Hematopoietic multipotent progenitor cell treated with erythropoietin and hydrocortisone succinate and interleukin-3 and kit ligand, for 6 days (in vitro differentiated cells): Measurements from ENCODE around the gene SYDE2.

ENCODE experiments used
- DNase-seq: peaks from one replicate; pipeline ENCODE4 v3.0.0-alpha.2; 2015

The SYDE2 gene

DNA sequence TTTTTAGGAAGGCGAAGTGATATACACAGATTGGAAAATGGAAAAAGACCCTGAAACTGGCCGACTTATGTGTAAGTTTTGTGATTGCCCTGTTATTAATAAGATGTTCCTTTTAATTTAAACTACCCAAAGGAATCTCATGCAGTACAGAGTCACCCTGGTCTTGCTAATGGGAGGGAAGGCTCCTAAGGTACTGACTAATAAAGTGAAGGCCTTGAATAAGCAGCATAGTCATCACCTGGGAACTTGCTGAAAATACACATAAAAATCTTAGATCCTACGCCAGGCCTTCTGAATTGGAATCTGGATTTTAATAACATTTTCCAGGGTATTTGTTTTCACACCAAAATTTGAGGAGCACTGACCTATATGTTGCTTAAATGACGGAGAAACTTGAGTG, 79.1 kb downstream of the SYDE2 start:
- no peak for DNase-seq

DNA sequence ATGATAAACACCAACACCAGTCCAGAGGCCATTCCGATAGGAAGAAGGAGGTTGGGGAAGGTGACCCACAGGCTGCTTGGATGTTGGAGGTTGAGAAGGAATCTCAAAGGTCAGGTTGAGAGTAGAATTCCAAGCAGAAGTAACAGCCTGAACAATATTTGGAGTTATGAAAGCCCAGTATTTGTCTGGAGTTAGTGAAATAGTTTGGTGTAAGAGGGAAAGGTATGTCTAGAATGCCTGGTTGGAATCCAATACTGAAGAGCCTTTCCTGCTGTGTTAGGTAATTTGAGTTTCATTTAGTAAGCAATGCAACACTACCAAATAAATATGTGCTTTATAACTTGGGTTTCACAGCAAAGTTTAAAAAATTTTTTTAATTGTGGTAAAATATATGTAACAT, 82.1 kb downstream of the SYDE2 start:
- DNase-seq: no peak

- DNase-seq: peak; percentile 18
Observed at GRCh38 chr1:85116856-85117255, 84.0 kb downstream of the SYDE2 start.

DNA sequence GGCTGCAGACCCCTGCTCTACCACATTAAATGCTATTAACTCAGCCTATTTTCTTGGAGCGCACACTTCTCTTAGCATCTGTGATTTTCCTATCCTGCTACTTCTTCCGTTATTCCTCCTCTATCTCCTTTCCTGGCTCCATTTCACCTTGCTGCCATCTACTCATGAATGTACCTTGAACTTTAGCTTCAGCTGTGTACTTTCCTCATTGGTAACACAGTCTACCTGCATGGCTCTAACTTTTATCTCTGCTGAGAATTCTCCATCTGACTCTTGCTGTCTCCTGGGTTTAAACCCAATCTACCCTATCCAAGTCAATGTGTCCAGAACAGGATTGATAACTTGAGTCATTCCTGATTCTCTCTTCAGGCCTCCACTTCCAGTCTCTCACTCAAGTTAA, 84.9 kb downstream of the SYDE2 start:
- no peak for DNase-seq

DNA sequence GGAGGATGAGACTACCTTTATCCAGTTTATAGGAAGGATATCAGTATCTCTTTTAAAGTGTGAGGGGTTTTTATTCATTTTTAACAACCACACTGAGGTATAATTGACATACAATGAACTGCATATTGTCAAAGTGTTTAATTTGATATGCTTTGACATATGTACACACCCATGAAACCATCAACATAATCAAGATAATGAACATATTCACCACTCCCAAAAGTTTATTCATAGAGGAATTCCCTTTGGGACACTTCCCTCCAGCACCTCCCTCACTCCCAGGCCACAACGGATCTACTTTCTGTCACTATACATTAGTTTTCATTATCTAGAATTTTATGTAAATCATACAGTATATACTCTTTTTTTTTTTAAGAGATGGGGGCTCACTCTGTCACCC, 89.1 kb downstream of the SYDE2 start:
- no peak for DNase-seq

- DNase-seq: peak; percentile 73
Observed at GRCh38 chr1:85109475-85109874, 91.3 kb downstream of the SYDE2 start.
